Stimulated activated CD4-positive, alpha-beta T cell treated with anti-CD3 and anti-CD28 coated beads, Interleukin-12 subunit alpha, Interleukin-12 subunit beta, amount 100 ng/mL, for 48 hours (primary cell): ENCODE measurements around the gene ITGAV.

Experiments
- DNase-seq, 3 donors: peaks; one replicate each; pipeline ENCODE4 v3.0.0-alpha.2; 2020; ENCODE audit warnings: low read depth in 2 of 3, low spot score in 1 of 3

The ITGAV gene

GRCh38 chr2:186612026-186612425, 22.2 kb downstream of the ITGAV start:
- DNase-seq, result no peak

GRCh38 chr2:186612555-186613440, 22.9 kb downstream of the ITGAV start:
- no peak for DNase-seq

GRCh38 chr2:186614373-186614772, 24.5 kb downstream of the ITGAV start:
- DNase-seq, result no peak

- DNase-seq, result no peak
Observed at GRCh38 chr2:186617148-186617547, 27.3 kb downstream of the ITGAV start.

GRCh38 chr2:186617771-186618170, 27.9 kb downstream of the ITGAV start:
- DNase-seq, result no peak

GRCh38 chr2:186618696-186619095, 28.8 kb downstream of the ITGAV start:
- no peak for DNase-seq

GRCh38 chr2:186623084-186623483, 33.2 kb downstream of the ITGAV start:
- DNase-seq, result no peak

GRCh38 chr2:186624276-186624675, 34.4 kb downstream of the ITGAV start:
- no peak for DNase-seq

GRCh38 chr2:186629250-186629996, 39.6 kb downstream of the ITGAV start:
- DNase-seq, result no peak

- no peak for DNase-seq
Observed at GRCh38 chr2:186632417-186632816, 42.6 kb downstream of the ITGAV start.

- no peak for DNase-seq
Observed at GRCh38 chr2:186634701-186635100, 44.8 kb downstream of the ITGAV start.

GRCh38 chr2:186636800-186637496, 47.1 kb downstream of the ITGAV start:
- no peak for DNase-seq

- no peak for DNase-seq
Observed at GRCh38 chr2:186637497-186637800, 47.6 kb downstream of the ITGAV start.

GRCh38 chr2:186639939-186640338, 50.1 kb downstream of the ITGAV start:
- no peak for DNase-seq

GRCh38 chr2:186641132-186641806, 51.4 kb downstream of the ITGAV start:
- no peak for DNase-seq

- no peak for DNase-seq
Observed at GRCh38 chr2:186641807-186642321, 52.0 kb downstream of the ITGAV start.

- DNase-seq, result no peak
Observed at GRCh38 chr2:186644791-186645190, 54.9 kb downstream of the ITGAV start.

- DNase-seq, result no peak
Observed at GRCh38 chr2:186645999-186646398, 56.1 kb downstream of the ITGAV start.

GRCh38 chr2:186648130-186648529, 58.3 kb downstream of the ITGAV start:
- DNase-seq, result no peak

- no peak for DNase-seq
Observed at GRCh38 chr2:186653511-186653910, 63.7 kb downstream of the ITGAV start.

- no peak for DNase-seq
Observed at GRCh38 chr2:186659383-186659782, 69.5 kb downstream of the ITGAV start.
